ENCODE results near the gene PLA2G4B.

PLA2G4B gene

GRCh38 chr15:41809121-41809520 is 29.5 kb upstream of the PLA2G4B start:
- no peak for DNase-seq

GRCh38 chr15:41809526-41810220 is 29.0 kb upstream of the PLA2G4B start:
- no peak for DNase-seq

GRCh38 chr15:41810651-41811431 is 27.8 kb upstream of the PLA2G4B start:
- DNase-seq: no peak

GRCh38 chr15:41811432-41812195 is 27.0 kb upstream of the PLA2G4B start:
- DNase-seq: peak; percentile 54

GRCh38 chr15:41812820-41813375 is 25.7 kb upstream of the PLA2G4B start:
- DNase-seq: no peak

- DNase-seq: no peak
Observed at GRCh38 chr15:41813426-41813825, 25.2 kb upstream of the PLA2G4B start.

GRCh38 chr15:41814534-41814933 is 24.1 kb upstream of the PLA2G4B start:
- no peak for DNase-seq

GRCh38 chr15:41816788-41817187 is 21.9 kb upstream of the PLA2G4B start:
- no peak for DNase-seq

GRCh38 chr15:41817327-41817726 is 21.3 kb upstream of the PLA2G4B start:
- no peak for DNase-seq

- DNase-seq: no peak
Observed at GRCh38 chr15:41817781-41818180, 20.9 kb upstream of the PLA2G4B start.

- no peak for DNase-seq
Observed at GRCh38 chr15:41819455-41820050, 19.1 kb upstream of the PLA2G4B start.

GRCh38 chr15:41820791-41821423 is 17.7 kb upstream of the PLA2G4B start:
- DNase-seq: no peak

- no peak for DNase-seq
Observed at GRCh38 chr15:41821831-41822230, 16.8 kb upstream of the PLA2G4B start.

GRCh38 chr15:41822471-41822870 is 16.2 kb upstream of the PLA2G4B start:
- DNase-seq: no peak

GRCh38 chr15:41822957-41823356 is 15.7 kb upstream of the PLA2G4B start:
- no peak for DNase-seq

GRCh38 chr15:41823502-41823901 is 15.1 kb upstream of the PLA2G4B start:
- no peak for DNase-seq

GRCh38 chr15:41824062-41824745 is 14.4 kb upstream of the PLA2G4B start:
- no peak for DNase-seq

GRCh38 chr15:41825145-41825544 is 13.5 kb upstream of the PLA2G4B start:
- DNase-seq: no peak

GRCh38 chr15:41825572-41826535 is 12.8 kb upstream of the PLA2G4B start:
- DNase-seq: no peak

- DNase-seq: no peak
Observed at GRCh38 chr15:41827290-41827879, 11.3 kb upstream of the PLA2G4B start.
